GM12875 (cell line): ENCODE data around the gene DAZAP2.
A peak's percentile ranks its signal among the peaks of the same experiment; 100 is the strongest.

Source experiments
- H3K4me3 ChIP-seq: one replicate; pipeline ENCODE4 v1.5.1; 2011; ENCODE audit warnings: low read depth, low read length, control low read depth
- TF ChIP-seq, protein P1 (sequence below): IDR thresholded peaks from 2 replicates; pipeline ENCODE4 v1.5.1; 2011; ENCODE audit warnings: low read depth, mild to moderate bottlenecking, control low read depth, inconsistent platforms, low read length, moderate library complexity, borderline replicate concordance; ENCODE audit not compliant: insufficient read depth

Gene DAZAP2

DNA sequence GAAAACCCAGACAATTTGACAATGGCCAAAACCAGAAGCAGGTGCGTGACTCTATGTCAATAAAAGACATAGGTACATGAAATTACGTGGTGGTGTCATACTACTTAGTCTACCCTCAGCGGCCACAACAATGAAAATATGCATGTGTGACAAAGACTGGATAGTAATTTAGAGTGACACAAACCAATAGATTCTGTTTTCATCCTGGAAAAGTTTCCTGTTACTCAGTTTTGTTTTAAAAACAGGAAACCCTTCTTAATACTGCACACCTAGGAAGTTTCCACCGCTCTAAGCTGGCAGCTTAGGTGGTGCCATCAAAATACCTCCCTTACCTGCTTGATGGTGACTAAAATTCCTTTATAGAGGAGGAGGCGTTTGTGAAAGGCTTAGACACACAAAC, 35.9 kb upstream of the DAZAP2 start:
- no peak overlapping the region for H3K4me3 ChIP-seq
- TF ChIP-seq, protein P1, sequence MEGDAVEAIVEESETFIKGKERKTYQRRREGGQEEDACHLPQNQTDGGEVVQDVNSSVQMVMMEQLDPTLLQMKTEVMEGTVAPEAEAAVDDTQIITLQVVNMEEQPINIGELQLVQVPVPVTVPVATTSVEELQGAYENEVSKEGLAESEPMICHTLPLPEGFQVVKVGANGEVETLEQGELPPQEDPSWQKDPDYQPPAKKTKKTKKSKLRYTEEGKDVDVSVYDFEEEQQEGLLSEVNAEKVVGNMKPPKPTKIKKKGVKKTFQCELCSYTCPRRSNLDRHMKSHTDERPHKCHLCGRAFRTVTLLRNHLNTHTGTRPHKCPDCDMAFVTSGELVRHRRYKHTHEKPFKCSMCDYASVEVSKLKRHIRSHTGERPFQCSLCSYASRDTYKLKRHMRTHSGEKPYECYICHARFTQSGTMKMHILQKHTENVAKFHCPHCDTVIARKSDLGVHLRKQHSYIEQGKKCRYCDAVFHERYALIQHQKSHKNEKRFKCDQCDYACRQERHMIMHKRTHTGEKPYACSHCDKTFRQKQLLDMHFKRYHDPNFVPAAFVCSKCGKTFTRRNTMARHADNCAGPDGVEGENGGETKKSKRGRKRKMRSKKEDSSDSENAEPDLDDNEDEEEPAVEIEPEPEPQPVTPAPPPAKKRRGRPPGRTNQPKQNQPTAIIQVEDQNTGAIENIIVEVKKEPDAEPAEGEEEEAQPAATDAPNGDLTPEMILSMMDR, result no peak

DNA sequence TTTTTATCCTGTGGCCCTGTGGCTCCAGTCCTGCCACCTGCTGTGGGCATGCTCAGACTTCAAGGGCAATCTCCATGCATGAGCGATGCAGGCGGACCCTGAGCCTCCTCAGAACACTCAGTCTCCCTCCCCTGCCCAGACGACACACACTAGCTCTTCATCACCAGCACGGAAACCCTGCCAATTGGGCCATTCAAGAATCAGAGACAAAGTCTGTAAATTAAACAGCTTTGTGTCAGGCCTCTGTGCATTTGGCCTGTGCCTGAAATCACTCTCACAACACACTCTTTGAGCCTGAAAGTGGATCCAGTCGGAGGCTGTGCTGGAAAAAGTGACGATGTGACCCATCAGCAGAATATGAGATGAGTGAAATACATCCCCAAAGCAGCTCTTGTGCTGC, 33.3 kb upstream of the DAZAP2 start:
- TF ChIP-seq, protein P1, result no peak
- no peak overlapping the region for H3K4me3 ChIP-seq

DNA sequence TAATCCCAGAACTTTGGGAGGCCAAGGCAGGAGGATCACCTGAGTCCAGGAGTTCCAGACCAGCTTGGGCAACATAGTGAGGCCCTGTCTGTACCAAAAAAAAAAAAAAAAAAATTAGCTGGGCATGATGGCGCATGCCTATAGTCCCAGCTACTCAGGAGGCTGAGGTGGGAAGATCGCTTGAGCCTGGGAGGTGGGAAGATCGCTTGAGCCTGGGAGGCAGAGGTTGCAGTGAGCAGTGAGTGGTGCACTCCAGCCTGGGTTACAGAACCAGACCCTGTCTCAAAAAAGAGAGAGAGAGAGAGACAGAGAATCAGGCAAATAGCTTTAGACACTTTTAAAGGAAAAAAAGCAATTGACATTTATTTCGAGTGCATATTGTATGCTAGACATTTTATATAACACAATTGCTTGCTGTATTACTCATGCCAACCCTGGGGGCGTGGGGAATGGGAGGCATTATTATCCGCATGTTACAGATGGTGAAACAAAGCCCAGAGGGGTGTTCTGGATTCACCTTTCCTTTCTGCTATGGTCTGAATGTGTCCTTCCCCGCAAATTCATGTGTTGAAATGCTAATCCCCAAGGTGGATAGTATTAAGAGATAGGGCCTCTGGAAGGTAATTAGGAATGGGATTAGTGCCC, 30.5 kb upstream of the DAZAP2 start:
- H3K4me3 ChIP-seq, result no peak overlapping the region
- TF ChIP-seq, protein P1, result no peak

GRCh38 chr12:51209259-51209658, 29.4 kb upstream of the DAZAP2 start:
- H3K4me3 ChIP-seq, result no peak overlapping the region
- TF ChIP-seq, protein P1, result no peak

DNA sequence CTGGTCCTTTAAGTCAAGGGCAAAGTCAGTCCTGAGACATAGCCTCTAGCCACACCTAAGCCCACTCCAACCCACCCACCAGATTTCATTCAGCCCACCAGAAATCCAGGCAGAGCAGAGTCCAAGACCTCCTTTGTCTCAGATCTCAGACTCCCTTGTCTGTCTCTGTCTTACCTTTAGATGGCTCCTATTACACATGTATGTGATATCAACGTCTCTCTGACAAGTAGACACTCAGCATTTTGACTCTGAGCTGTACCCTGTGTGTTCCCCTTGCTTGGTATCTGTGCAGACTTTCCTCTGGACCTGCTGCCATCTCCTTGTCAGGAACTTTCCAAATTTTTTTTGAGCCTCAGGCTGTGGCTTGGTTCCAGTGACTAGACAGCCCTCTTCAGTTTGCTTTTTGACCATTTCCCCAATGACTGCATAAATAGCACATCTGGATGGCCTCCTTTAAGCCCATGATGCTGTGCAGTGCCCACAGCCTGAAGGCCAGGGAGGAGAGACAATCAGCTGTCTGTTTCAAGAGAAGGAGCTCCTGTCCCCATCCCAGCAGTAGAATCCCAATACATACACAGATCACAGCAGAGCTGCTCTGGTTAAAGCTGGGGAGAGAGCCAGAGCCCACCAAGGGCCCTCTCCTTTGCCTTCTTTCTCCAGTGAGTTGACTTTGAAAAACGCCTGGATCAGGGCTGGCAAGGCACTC, 27.8 kb upstream of the DAZAP2 start:
- TF ChIP-seq, protein P1, result no peak
- H3K4me3 ChIP-seq, result no peak overlapping the region

- no peak overlapping the region for H3K4me3 ChIP-seq
- TF ChIP-seq, protein P1, result no peak
Measured at GRCh38 chr12:51214895-51215294, 23.7 kb upstream of the DAZAP2 start.

DNA sequence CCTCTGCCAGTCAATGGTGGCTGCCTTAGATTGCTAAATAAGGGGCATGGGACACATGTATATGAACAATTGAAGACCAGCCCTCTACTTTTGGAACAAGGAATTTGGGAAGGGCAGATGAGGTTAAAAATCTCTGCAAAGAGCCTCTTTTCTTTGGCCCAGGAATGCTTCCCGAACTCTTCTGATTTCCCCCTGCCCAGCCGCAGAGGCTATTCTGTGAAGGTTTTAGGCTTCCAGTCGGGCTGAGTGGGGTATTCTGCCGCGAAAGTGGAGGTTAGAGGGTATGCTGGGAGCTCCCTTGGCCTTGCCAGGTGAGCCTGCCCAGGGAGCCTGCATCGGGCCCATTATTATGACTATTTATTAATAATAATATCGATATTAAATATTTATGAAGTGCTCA, 22.0 kb upstream of the DAZAP2 start:
- TF ChIP-seq, protein P1, result no peak
- H3K4me3 ChIP-seq, result peak overlapping the region; percentile 64
